Measurements from ENCODE around the gene COLEC11. TPM values are rescaled to one million over a fixed set of nuclear protein-coding genes. Genes with fewer than 3 reads are reported as not detected.

The COLEC11 gene
- total and polyA plus RNA-seq, 9 of the 15 experiments (the other 6 are each of a cell fraction or from before 2014, with no cell fraction given) = 0.32 to 4.3 (median 1.8) TPM

DNA sequence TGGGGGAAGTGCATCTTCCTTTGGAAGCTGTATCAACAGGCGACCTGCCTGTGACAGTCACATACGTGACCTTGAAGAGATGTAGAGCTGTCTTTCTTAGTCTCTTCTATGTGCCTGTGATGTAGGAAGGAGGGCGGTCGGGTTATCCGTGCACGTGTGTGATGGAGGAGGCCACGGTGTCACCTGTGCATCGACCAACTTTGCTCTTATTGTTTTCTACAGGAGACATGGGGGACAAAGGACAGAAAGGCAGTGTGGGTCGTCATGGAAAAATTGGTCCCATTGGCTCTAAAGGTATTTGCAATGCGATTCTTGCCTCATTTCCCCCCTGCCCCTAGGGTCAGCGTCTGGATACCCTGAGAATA is 42.4 kb downstream of the COLEC11 start:
- Histone ChIP-seq H3K4me1 (replicated peaks in 1 of 2; ENCODE audit: control insufficient read depth in 2 of 2, insufficient read depth in 2 of 2, low read length in 2 of 2) (peaks cover 0 to 23% of the 10 kb centered on the region in 2 experiments; a peak in 2 of 5 replicates), H3K4me3 (no peak overlapping the region), H3K27ac (ENCODE audit: extremely low read depth, low read depth, low read length) (no peak overlapping the region), H3K9me3 (replicated peaks; ENCODE audit: control insufficient read depth, insufficient read depth, low read depth, low read length) (0 out of 2 replicates have a peak, but pooled peaks cover 2% of the 10 kb centered on the region), H3K27me3 (ENCODE audit: control insufficient read depth in 2 of 2, insufficient read depth in 2 of 2, low read length in 2 of 2) (peaks cover 64 to 89% of the 10 kb centered on the region in 2 experiments), H4K20me1 (replicated peaks; ENCODE audit: control insufficient read depth, insufficient read depth, low read length) (peaks cover 12% of the 10 kb centered on the region; the same call in 1 of the 2 replicates), H3K79me2 (ENCODE audit: control insufficient read depth, insufficient read depth, low read length) (no peaks in the 10 kb centered on the region), H3K36me3 (ENCODE audit: control insufficient read depth, insufficient read depth, low read length) (no peaks in the 10 kb centered on the region), H3K9me1 (ENCODE audit: control insufficient read depth, insufficient read depth, low read length) (no peaks in the 10 kb centered on the region), H3K4me2 (ENCODE audit: insufficient read depth, low read length) (no peak overlapping the region), H3K9ac (ENCODE audit: insufficient read depth in 1 of 2, low read depth in 2 of 2, low read length in 2 of 2) (no peak overlapping the region), H2AFZ (ENCODE audit: low read depth, low read length) (no peak overlapping the region)
- no peak for ATAC-seq
- in situ Hi-C loops (cut with MboI) (no loop called here), intact Hi-C loops (cut with micrococcal nuclease) (no loop called here)
- DNase-seq (ENCODE audit: extremely low read depth in 1 of 4, low spot score in 3 of 4) = no peak
- ChIA-PET POLR2A (interaction anchor here (0.6 kb wide), 1 partner anchor 146 kb away, joined by 3 read pairs; no protein-coding TSS in a partner anchor), CTCF (ENCODE audit: low intra/inter-chr PET ratio) (no interaction called here)
- no TSS peak for BruUV-seq (replicated peaks)
- 3% methylated on average over 11 of the region's 11 CpGs for WGBS (ENCODE audit: insufficient coverage, low coverage, missing lambda C conversion rate)
- no peak for FAIRE-seq
- TF ChIP-seq NELFE (IDR thresholded peaks at IDR 0.05; ENCODE audit: insufficient read depth, insufficient read length) = no peak
- TF ChIP-seq BCL6 (CRISPR knock-in tag; IDR thresholded peaks at IDR 0.05) = no peak
- TF ChIP-seq, protein P1, sequence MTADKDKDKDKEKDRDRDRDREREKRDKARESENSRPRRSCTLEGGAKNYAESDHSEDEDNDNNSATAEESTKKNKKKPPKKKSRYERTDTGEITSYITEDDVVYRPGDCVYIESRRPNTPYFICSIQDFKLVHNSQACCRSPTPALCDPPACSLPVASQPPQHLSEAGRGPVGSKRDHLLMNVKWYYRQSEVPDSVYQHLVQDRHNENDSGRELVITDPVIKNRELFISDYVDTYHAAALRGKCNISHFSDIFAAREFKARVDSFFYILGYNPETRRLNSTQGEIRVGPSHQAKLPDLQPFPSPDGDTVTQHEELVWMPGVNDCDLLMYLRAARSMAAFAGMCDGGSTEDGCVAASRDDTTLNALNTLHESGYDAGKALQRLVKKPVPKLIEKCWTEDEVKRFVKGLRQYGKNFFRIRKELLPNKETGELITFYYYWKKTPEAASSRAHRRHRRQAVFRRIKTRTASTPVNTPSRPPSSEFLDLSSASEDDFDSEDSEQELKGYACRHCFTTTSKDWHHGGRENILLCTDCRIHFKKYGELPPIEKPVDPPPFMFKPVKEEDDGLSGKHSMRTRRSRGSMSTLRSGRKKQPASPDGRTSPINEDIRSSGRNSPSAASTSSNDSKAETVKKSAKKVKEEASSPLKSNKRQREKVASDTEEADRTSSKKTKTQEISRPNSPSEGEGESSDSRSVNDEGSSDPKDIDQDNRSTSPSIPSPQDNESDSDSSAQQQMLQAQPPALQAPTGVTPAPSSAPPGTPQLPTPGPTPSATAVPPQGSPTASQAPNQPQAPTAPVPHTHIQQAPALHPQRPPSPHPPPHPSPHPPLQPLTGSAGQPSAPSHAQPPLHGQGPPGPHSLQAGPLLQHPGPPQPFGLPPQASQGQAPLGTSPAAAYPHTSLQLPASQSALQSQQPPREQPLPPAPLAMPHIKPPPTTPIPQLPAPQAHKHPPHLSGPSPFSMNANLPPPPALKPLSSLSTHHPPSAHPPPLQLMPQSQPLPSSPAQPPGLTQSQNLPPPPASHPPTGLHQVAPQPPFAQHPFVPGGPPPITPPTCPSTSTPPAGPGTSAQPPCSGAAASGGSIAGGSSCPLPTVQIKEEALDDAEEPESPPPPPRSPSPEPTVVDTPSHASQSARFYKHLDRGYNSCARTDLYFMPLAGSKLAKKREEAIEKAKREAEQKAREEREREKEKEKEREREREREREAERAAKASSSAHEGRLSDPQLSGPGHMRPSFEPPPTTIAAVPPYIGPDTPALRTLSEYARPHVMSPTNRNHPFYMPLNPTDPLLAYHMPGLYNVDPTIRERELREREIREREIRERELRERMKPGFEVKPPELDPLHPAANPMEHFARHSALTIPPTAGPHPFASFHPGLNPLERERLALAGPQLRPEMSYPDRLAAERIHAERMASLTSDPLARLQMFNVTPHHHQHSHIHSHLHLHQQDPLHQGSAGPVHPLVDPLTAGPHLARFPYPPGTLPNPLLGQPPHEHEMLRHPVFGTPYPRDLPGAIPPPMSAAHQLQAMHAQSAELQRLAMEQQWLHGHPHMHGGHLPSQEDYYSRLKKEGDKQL (CRISPR knock-in tag; IDR thresholded peaks at IDR 0.05; ENCODE audit: borderline replicate concordance) = no peak
- TF ChIP-seq ZNF124 (CRISPR knock-in tag; IDR thresholded peaks at IDR 0.05) = no peak
- no peak for TF ChIP-seq SAFB (IDR thresholded peaks at IDR 0.05; ENCODE audit: borderline replicate concordance, low read depth, low read length)
- no peak for TF ChIP-seq ZC3H11A (IDR thresholded peaks at IDR 0.05; ENCODE audit: low read depth, low read length)
- TF ChIP-seq, protein P2, sequence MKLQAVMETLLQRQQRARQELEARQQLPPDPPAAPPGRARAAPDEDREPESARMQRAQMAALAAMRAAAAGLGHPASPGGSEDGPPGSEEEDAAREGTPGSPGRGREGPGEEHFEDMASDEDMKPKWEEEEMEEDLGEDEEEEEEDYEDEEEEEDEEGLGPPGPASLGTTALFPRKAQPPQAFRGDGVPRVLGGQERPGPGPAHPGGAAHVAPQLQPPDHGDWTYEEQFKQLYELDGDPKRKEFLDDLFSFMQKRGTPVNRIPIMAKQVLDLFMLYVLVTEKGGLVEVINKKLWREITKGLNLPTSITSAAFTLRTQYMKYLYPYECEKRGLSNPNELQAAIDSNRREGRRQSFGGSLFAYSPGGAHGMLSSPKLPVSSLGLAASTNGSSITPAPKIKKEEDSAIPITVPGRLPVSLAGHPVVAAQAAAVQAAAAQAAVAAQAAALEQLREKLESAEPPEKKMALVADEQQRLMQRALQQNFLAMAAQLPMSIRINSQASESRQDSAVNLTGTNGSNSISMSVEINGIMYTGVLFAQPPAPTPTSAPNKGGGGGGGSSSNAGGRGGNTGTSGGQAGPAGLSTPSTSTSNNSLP (IDR thresholded peaks at IDR 0.05; ENCODE audit: borderline replicate concordance, low read depth, low read length) = no peak
- TF ChIP-seq, protein P3, sequence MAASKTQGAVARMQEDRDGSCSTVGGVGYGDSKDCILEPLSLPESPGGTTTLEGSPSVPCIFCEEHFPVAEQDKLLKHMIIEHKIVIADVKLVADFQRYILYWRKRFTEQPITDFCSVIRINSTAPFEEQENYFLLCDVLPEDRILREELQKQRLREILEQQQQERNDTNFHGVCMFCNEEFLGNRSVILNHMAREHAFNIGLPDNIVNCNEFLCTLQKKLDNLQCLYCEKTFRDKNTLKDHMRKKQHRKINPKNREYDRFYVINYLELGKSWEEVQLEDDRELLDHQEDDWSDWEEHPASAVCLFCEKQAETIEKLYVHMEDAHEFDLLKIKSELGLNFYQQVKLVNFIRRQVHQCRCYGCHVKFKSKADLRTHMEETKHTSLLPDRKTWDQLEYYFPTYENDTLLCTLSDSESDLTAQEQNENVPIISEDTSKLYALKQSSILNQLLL (CRISPR knock-in tag; IDR thresholded peaks at IDR 0.05; ENCODE audit: borderline replicate concordance) = no peak
- TF ChIP-seq ZNF445 (CRISPR knock-in tag; IDR thresholded peaks at IDR 0.05; ENCODE audit: low read depth) = no peak
- TF ChIP-seq, protein P4, sequence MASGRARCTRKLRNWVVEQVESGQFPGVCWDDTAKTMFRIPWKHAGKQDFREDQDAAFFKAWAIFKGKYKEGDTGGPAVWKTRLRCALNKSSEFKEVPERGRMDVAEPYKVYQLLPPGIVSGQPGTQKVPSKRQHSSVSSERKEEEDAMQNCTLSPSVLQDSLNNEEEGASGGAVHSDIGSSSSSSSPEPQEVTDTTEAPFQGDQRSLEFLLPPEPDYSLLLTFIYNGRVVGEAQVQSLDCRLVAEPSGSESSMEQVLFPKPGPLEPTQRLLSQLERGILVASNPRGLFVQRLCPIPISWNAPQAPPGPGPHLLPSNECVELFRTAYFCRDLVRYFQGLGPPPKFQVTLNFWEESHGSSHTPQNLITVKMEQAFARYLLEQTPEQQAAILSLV (tag; IDR thresholded peaks at IDR 0.05) = no peak
- TF ChIP-seq, protein P5, sequence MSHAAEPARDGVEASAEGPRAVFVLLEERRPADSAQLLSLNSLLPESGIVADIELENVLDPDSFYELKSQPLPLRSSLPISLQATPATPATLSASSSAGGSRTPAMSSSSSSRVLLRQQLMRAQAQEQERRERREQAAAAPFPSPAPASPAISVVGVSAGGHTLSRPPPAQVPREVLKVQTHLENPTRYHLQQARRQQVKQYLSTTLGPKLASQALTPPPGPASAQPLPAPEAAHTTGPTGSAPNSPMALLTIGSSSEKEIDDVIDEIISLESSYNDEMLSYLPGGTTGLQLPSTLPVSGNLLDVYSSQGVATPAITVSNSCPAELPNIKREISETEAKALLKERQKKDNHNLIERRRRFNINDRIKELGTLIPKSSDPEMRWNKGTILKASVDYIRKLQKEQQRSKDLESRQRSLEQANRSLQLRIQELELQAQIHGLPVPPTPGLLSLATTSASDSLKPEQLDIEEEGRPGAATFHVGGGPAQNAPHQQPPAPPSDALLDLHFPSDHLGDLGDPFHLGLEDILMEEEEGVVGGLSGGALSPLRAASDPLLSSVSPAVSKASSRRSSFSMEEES (CRISPR knock-in tag; IDR thresholded peaks at IDR 0.05) = no peak
